Caco-2 (cell line): ENCODE measurements around the gene HADHB. TPM values are rescaled to one million over a fixed set of nuclear protein-coding genes. Genes with fewer than 3 reads are reported as not detected.

ENCODE experiments used
- BruUV-seq: library from RNA; stranded (reverse); fragments of 400-500 nt; replicated peaks from 2 replicates; lab custom pipeline; 2021; lab: Mats Ljungman, UMichigan
- CTCF ChIA-PET: fragments of 300-600 bp; sonication (Branson Sonifier 250); formaldehyde crosslinking; loops from one replicate; lab custom pipeline; 2022; ENCODE audit warnings: antibody characterized with exemption; lab: Charles Lee
- POLR2A ChIA-PET: fragments of 300-600 bp; sonication (Branson Sonifier 250); formaldehyde crosslinking; loops from one replicate; lab custom pipeline; 2022; ENCODE audit warnings: antibody characterized with exemption; lab: Charles Lee
- DNase-seq, 2 experiments: peaks; one replicate each; pipeline versions ENCODE4 v3.0.0 to v3.0.0-alpha.2; 2020 to 2022
- H3K27me3 ChIP-seq: replicated peaks from 2 replicates; pipeline ENCODE4 v1.6.0; 2011; ENCODE audit warnings: low read length; ENCODE audit not compliant: control insufficient read depth, insufficient read depth
- H3K36me3 ChIP-seq: 2 replicates; pipeline ENCODE4 v1.5.1; 2011; ENCODE audit warnings: low read length; ENCODE audit not compliant: control insufficient read depth, insufficient read depth
- H3K4me1 ChIP-seq: fragments of 250-450 bp; sonication (Bioruptor Pico); 2 replicates; pipeline ENCODE4 v1.5.1; 2020; ENCODE audit warnings: mild to moderate bottlenecking
- H3K4me3 ChIP-seq: 2 replicates; pipeline ENCODE4 v1.5.1; 2011; ENCODE audit warnings: low read depth, mild to moderate bottlenecking, control low read depth, low read length
- H3K9me3 ChIP-seq: fragments of 250-450 bp; sonication (Bioruptor Pico); 2 replicates; pipeline ENCODE4 v1.5.1; 2020; ENCODE audit warnings: mild to moderate bottlenecking, moderate library complexity
- H3K27ac Mint-ChIP-seq: one replicate; pipeline ENCODE4 v1.8.0; 2022; ENCODE audit warnings: mixed read lengths; ENCODE audit not compliant: unreplicated experiment
- H3K27me3 Mint-ChIP-seq: one replicate; pipeline ENCODE4 v1.8.0; 2022; ENCODE audit warnings: mixed read lengths; ENCODE audit not compliant: insufficient read depth, unreplicated experiment
- H3K36me3 Mint-ChIP-seq: one replicate; pipeline ENCODE4 v1.8.0; 2022; ENCODE audit warnings: mild to moderate bottlenecking, mixed read lengths; ENCODE audit not compliant: insufficient read depth, unreplicated experiment
- H3K4me1 Mint-ChIP-seq: one replicate; pipeline ENCODE4 v1.8.0; 2022; ENCODE audit warnings: low read depth, mixed read lengths; ENCODE audit not compliant: unreplicated experiment
- H3K4me3 Mint-ChIP-seq: one replicate; pipeline ENCODE4 v1.8.0; 2022; ENCODE audit warnings: mild to moderate bottlenecking, moderate library complexity, mixed read lengths; ENCODE audit not compliant: unreplicated experiment
- H3K9me3 Mint-ChIP-seq: one replicate; pipeline ENCODE4 v1.8.0; 2022; ENCODE audit warnings: mixed read lengths; ENCODE audit not compliant: unreplicated experiment
- CTCF ChIP-seq, 2 experiments: fragments of 200-600 bp in 1 of 2; IDR thresholded peaks; 1 replicate in 1 of 2; 2 replicates in 1 of 2; pipeline versions ENCODE4 v1.5.1 to v1.8.0; 2011 to 2022; ENCODE audit warnings: antibody characterized with exemption in 1 of 2, control low read depth in 1 of 2, inconsistent platforms in 1 of 2, low read depth in 1 of 2, low read length in 1 of 2, mild to moderate bottlenecking in 1 of 2, moderate library complexity in 1 of 2; ENCODE audit not compliant: insufficient read depth in 1 of 2, severe bottlenecking in 1 of 2, unreplicated experiment in 1 of 2
- intact Hi-C: fragments of 100-400 bp; cut with micrococcal nuclease; formaldehyde crosslinking; loops from one replicate; pipeline ENCODE4 v1.10.0; 2022; ENCODE audit not compliant: unreplicated experiment
- total RNA-seq: library from RNA; stranded (reverse); gene quantifications from 2 replicates; pipeline ENCODE4 v1.2.3, GENCODE V29; 2022

The HADHB gene
- total RNA-seq, 1 experiment from 2014 or later, result 93.2 TPM

- no peak for TF ChIP-seq CTCF (IDR thresholded peaks at IDR 0.05; ENCODE audit: insufficient read depth in 1 of 2, low read depth in 1 of 2, low read length in 1 of 2, severe bottlenecking in 1 of 2, unreplicated experiment in 1 of 2)
Measured at GRCh38 chr2:26230806-26231205, 13.9 kb upstream of the HADHB start.

GRCh38 chr2:26235089-26235488 is 9.7 kb upstream of the HADHB start:
- intact Hi-C loops, result loop anchor here (1.0 to 5.0 kb wide), 3 partner anchors 77 to 234 kb away; no protein-coding TSS in a partner anchor
- Mint-ChIP-seq H3K4me3 (no peak overlapping the region), H3K27me3 (no peaks in the 10 kb centered on the region), H3K27ac (no peak overlapping the region), H3K9me3 (no peaks in the 10 kb centered on the region), H3K4me1 (peaks cover 9% of the 10 kb centered on the region), H3K36me3 (peaks cover 51% of the 10 kb centered on the region)
- Histone ChIP-seq H3K4me1 (peaks cover 6% of the 10 kb centered on the region; the same call in 1 of the 2 replicates), H3K4me3 (no peak overlapping the region), H3K36me3 (no peaks in the 10 kb centered on the region; the same call in 1 of the 2 replicates), H3K27me3 (no peaks in the 10 kb centered on the region), H3K9me3 (no peaks in the 10 kb centered on the region)
- ChIA-PET CTCF (interaction anchor here (1.9 kb wide), 1 partner anchor 96 kb away, joined by 4 read pairs; no protein-coding TSS in a partner anchor), POLR2A (no interaction called here)
- peak in 1 of 2 experiments; percentile 22 for DNase-seq
- BruUV-seq, result no TSS peak
- TF ChIP-seq CTCF (IDR thresholded peaks at IDR 0.05; ENCODE audit: insufficient read depth in 1 of 2, low read depth in 1 of 2, low read length in 1 of 2, severe bottlenecking in 1 of 2, unreplicated experiment in 1 of 2), result peak; percentile 30 to 33

More at GRCh38 chr2:26230806-26231205, 13.9 kb upstream of the HADHB start:
- DNase-seq, result no peak
- Mint-ChIP-seq H3K4me3 (no peak overlapping the region), H3K36me3 (peaks cover 65% of the 10 kb centered on the region), H3K27me3 (no peaks in the 10 kb centered on the region), H3K4me1 (no peaks in the 10 kb centered on the region), H3K27ac (no peak overlapping the region), H3K9me3 (no peaks in the 10 kb centered on the region)
- ChIA-PET POLR2A (no interaction called here), CTCF (no interaction called here)
- Histone ChIP-seq H3K27me3 (no peaks in the 10 kb centered on the region), H3K4me3 (no peak overlapping the region), H3K9me3 (peaks cover 8% of the 10 kb centered on the region; the same call in 1 of the 2 replicates), H3K4me1 (no peaks in the 10 kb centered on the region), H3K36me3 (no peaks in the 10 kb centered on the region; the same call in 1 of the 2 replicates)
- no TSS peak for BruUV-seq
- intact Hi-C loops, result no loop called here

- H3K27me3 Mint-ChIP-seq, result no peaks in the 10 kb centered on the region
- BruUV-seq, result no TSS peak
- H3K4me3 Mint-ChIP-seq, result no peak overlapping the region
- H3K4me1 Mint-ChIP-seq, result peaks cover 18% of the 10 kb centered on the region
- no peaks in the 10 kb centered on the region; the same call in 1 of the 2 replicates for H3K36me3 ChIP-seq
- no peak for TF ChIP-seq CTCF (IDR thresholded peaks at IDR 0.05; ENCODE audit: insufficient read depth in 1 of 2, low read depth in 1 of 2, low read length in 1 of 2, severe bottlenecking in 1 of 2, unreplicated experiment in 1 of 2)
- H3K36me3 Mint-ChIP-seq, result peaks cover 40% of the 10 kb centered on the region
- H3K9me3 Mint-ChIP-seq, result no peaks in the 10 kb centered on the region
- POLR2A ChIA-PET, result no interaction called here
- CTCF ChIA-PET, result no interaction called here
- H3K27ac Mint-ChIP-seq, result no peak overlapping the region
- H3K4me3 ChIP-seq, result no peak overlapping the region
- H3K9me3 ChIP-seq, result no peaks in the 10 kb centered on the region
- H3K4me1 ChIP-seq, result peaks cover 13% of the 10 kb centered on the region; the same call in 1 of the 2 replicates
- no peak for DNase-seq
- intact Hi-C loops, result loop anchor here (5.0 kb wide), 1 partner anchor 74 kb away; no protein-coding TSS in a partner anchor
- no peaks in the 10 kb centered on the region for H3K27me3 ChIP-seq
Measured at GRCh38 chr2:26237868-26238267, 6.9 kb upstream of the HADHB start.
